Epithelial cell of esophagus (primary cell): Measurements from ENCODE around the gene STAC2.
A peak's percentile ranks its signal among the peaks of the same experiment; 100 is the strongest.

ENCODE experiments used
- DNase-seq: peaks from one replicate; pipeline ENCODE4 v3.0.0; 2010; ENCODE audit warnings: low read depth
- H3K4me3 ChIP-seq: 2 replicates; pipeline ENCODE4 v1.5.1; 2011; ENCODE audit warnings: mild to moderate bottlenecking, low read length, control low read depth
- CTCF ChIP-seq: IDR thresholded peaks from 2 replicates; pipeline ENCODE4 v1.5.1; 2011; ENCODE audit warnings: low read depth, mild to moderate bottlenecking, low read length, control low read depth, inconsistent platforms; ENCODE audit not compliant: insufficient read depth; ENCODE audit errors: missing control alignments

The STAC2 gene

GRCh38 chr17:39175695-39176093 is 50.1 kb downstream of the STAC2 start:
- H3K4me3 ChIP-seq, result no peak overlapping the region
- no peak for TF ChIP-seq CTCF
- DNase-seq, result no peak

GRCh38 chr17:39174920-39175694 is 50.6 kb downstream of the STAC2 start:
- peak; percentile 70 for DNase-seq
- no peak overlapping the region for H3K4me3 ChIP-seq
- peak; percentile 85 for TF ChIP-seq CTCF

- DNase-seq, result no peak
- TF ChIP-seq CTCF, result no peak
- no peak overlapping the region for H3K4me3 ChIP-seq
Measured at GRCh38 chr17:39173526-39174274, 52.0 kb downstream of the STAC2 start.

GRCh38 chr17:39173080-39173479 is 52.7 kb downstream of the STAC2 start:
- DNase-seq, result no peak
- no peak overlapping the region for H3K4me3 ChIP-seq
- no peak for TF ChIP-seq CTCF

- H3K4me3 ChIP-seq, result no peak overlapping the region
- TF ChIP-seq CTCF, result no peak
- DNase-seq, result no peak
Measured at GRCh38 chr17:39171933-39172332, 53.8 kb downstream of the STAC2 start.

GRCh38 chr17:39170558-39170957 is 55.2 kb downstream of the STAC2 start:
- no peak overlapping the region for H3K4me3 ChIP-seq
- no peak for DNase-seq
- TF ChIP-seq CTCF, result no peak
